Osteoblast (primary cell): ENCODE measurements around the gene FLT3. TPM values are rescaled to one million over a fixed set of nuclear protein-coding genes. Genes with fewer than 3 reads are reported as not detected.
"Not testable (repeated sequence)": the region's sequence is repeated elsewhere in the genome, so short reads cannot be mapped to it uniquely, and the experiment has no call there.

Experiments used
- DNase-seq: peaks from one replicate; pipeline ENCODE4 v3.0.0; 2011; ENCODE audit warnings: low spot score, mixed read lengths; ENCODE audit not compliant: insufficient read length; ENCODE audit errors: missing footprints
- H2AFZ ChIP-seq: 2 replicates; pipeline ENCODE4 v1.6.0; 2011; ENCODE audit warnings: mild to moderate bottlenecking, low read length
- H3K27ac ChIP-seq: 2 replicates; pipeline ENCODE4 v1.5.1; 2011; ENCODE audit warnings: mild to moderate bottlenecking, low read depth, low read length, moderate library complexity
- H3K27me3 ChIP-seq: 2 replicates; pipeline ENCODE4 v1.6.0; 2012; ENCODE audit warnings: mild to moderate bottlenecking, control low read depth, inconsistent platforms, low read length, moderate library complexity; ENCODE audit not compliant: insufficient read depth
- H3K36me3 ChIP-seq: 2 replicates; pipeline ENCODE4 v1.5.1; 2011; ENCODE audit warnings: mild to moderate bottlenecking, low read length, control low read depth, moderate library complexity; ENCODE audit not compliant: insufficient read depth
- H3K4me1 ChIP-seq: 2 replicates; pipeline ENCODE4 v1.5.1; 2011; ENCODE audit warnings: mild to moderate bottlenecking, low read length, control low read depth, moderate library complexity; ENCODE audit not compliant: insufficient read depth
- H3K4me2 ChIP-seq: 2 replicates; pipeline ENCODE4 v1.6.0; 2011; ENCODE audit warnings: mild to moderate bottlenecking, low read length; ENCODE audit not compliant: insufficient read depth
- H3K4me3 ChIP-seq: fragments of 200-600 bp; sonication (generic); 3 replicates; pipeline ENCODE4 v1.5.1; 2012; ENCODE audit warnings: mild to moderate bottlenecking, low read length, inconsistent platforms; ENCODE audit not compliant: insufficient read depth
- H3K79me2 ChIP-seq: 2 replicates; pipeline ENCODE4 v1.6.0; 2012; ENCODE audit warnings: mild to moderate bottlenecking, low read length, control low read depth, inconsistent platforms; ENCODE audit not compliant: insufficient read depth
- H3K9me3 ChIP-seq: 2 replicates; pipeline ENCODE4 v1.5.1; 2011; ENCODE audit warnings: low read depth, low read length, control low read depth
- H4K20me1 ChIP-seq: 2 replicates; pipeline ENCODE4 v1.6.0; 2012; ENCODE audit warnings: mild to moderate bottlenecking, low read length, control low read depth; ENCODE audit not compliant: insufficient read depth
- total RNA-seq: library from RNA; depleted of rRNA; stranded (reverse); fragments of >200 nt; gene quantifications from 2 replicates; pipeline ENCODE4 v1.2.3, GENCODE V29; 2012
- TF ChIP-seq, protein P1 (sequence below): IDR thresholded peaks from 2 replicates; pipeline ENCODE4 v1.5.1; 2011; ENCODE audit warnings: mild to moderate bottlenecking, low read depth, low read length, moderate library complexity; ENCODE audit errors: extremely low read depth

The FLT3 gene
- total RNA-seq, 1 donor = not detected

- H3K27ac ChIP-seq = no peak overlapping the region
- DNase-seq = no peak
- TF ChIP-seq, protein P1, sequence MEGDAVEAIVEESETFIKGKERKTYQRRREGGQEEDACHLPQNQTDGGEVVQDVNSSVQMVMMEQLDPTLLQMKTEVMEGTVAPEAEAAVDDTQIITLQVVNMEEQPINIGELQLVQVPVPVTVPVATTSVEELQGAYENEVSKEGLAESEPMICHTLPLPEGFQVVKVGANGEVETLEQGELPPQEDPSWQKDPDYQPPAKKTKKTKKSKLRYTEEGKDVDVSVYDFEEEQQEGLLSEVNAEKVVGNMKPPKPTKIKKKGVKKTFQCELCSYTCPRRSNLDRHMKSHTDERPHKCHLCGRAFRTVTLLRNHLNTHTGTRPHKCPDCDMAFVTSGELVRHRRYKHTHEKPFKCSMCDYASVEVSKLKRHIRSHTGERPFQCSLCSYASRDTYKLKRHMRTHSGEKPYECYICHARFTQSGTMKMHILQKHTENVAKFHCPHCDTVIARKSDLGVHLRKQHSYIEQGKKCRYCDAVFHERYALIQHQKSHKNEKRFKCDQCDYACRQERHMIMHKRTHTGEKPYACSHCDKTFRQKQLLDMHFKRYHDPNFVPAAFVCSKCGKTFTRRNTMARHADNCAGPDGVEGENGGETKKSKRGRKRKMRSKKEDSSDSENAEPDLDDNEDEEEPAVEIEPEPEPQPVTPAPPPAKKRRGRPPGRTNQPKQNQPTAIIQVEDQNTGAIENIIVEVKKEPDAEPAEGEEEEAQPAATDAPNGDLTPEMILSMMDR = no peak
- no peaks in the 10 kb centered on the region for H3K36me3 ChIP-seq
- H4K20me1 ChIP-seq = no peaks in the 10 kb centered on the region
- no peak overlapping the region for H3K4me2 ChIP-seq
- H3K4me3 ChIP-seq = no peak overlapping the region
- no peaks in the 10 kb centered on the region for H3K4me1 ChIP-seq
- no peak overlapping the region for H2AFZ ChIP-seq
- H3K79me2 ChIP-seq = no peaks in the 10 kb centered on the region
- H3K27me3 ChIP-seq = peaks cover 4% of the 10 kb centered on the region
- no peaks in the 10 kb centered on the region for H3K9me3 ChIP-seq
These were observed 59.3 kb downstream of the FLT3 start for GRCh38 chr13:28041031-28041461.

DNA sequence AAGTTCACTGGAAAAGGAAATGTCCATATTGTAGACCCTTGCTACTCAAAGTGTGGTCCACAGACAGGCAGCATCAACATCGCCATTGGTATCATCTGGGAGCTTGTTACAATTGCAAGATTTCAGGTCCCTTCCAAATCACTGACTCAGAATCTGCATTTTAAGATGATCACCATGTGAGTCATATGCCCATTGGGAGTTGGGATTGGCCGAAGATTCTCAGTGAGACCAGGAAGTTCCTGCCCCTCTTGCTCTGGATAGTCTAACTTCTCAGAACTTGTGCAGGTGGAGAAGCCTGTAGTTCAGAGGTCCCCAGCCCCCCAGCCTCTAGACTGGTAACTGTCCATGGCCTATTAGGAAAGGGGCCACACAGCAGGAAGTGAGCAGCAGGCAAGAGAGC is 63.0 kb downstream of the FLT3 start:
- TF ChIP-seq, protein P1 = no peak
- Histone ChIP-seq H3K4me2 (no peak overlapping the region), H3K27ac (no peak overlapping the region), H3K27me3 (peaks cover 4% of the 10 kb centered on the region), H3K4me3 (no peak overlapping the region), H3K36me3 (no peaks in the 10 kb centered on the region), H4K20me1 (no peaks in the 10 kb centered on the region), H2AFZ (no peak overlapping the region), H3K9me3 (no peaks in the 10 kb centered on the region), H3K4me1 (no peaks in the 10 kb centered on the region), H3K79me2 (no peaks in the 10 kb centered on the region)
- DNase-seq = no peak

GRCh38 chr13:28035146-28035782 is 65.1 kb downstream of the FLT3 start:
- H3K27ac ChIP-seq = no peak overlapping the region
- H3K79me2 ChIP-seq = no peaks in the 10 kb centered on the region
- no peaks in the 10 kb centered on the region for H3K36me3 ChIP-seq
- no peaks in the 10 kb centered on the region for H3K9me3 ChIP-seq
- no peak overlapping the region for H3K4me3 ChIP-seq
- no peak overlapping the region for H3K4me2 ChIP-seq
- no peaks in the 10 kb centered on the region for H4K20me1 ChIP-seq
- H2AFZ ChIP-seq = no peak overlapping the region
- DNase-seq = no peak
- peaks cover 4% of the 10 kb centered on the region for H3K27me3 ChIP-seq
- TF ChIP-seq, protein P1 = no peak
- no peaks in the 10 kb centered on the region for H3K4me1 ChIP-seq

DNA sequence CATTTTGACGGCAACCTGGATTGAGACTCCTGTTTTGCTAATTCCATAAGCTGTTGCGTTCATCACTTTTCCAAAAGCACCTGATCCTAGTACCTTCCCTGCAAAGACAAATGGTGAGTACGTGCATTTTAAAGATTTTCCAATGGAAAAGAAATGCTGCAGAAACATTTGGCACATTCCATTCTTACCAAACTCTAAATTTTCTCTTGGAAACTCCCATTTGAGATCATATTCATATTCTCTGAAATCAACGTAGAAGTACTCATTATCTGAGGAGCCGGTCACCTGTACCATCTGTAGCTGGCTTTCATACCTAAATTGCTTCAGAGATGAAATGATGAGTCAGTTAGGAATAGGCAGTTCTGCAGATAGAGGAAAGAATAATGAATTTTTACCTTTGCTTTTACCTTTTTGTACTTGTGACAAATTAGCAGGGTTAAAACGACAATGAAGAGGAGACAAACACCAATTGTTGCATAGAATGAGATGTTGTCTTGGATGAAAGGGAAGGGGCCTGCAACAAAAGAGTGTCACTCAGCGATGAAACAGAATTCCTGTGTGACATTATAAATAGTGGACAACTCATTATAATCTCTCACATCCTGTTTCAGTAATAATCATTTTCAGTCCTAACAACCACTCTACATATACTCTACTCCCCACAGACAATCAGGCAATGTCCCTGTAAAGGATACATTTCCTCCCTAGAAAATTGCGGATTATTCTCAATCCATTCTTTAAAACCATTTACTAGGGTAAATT is 66.3 kb downstream of the FLT3 start:
- Histone ChIP-seq H2AFZ (no peak overlapping the region), H3K36me3 (no peaks in the 10 kb centered on the region), H3K9me3 (no peaks in the 10 kb centered on the region), H3K4me3 (no peak overlapping the region), H3K4me2 (no peak overlapping the region), H3K27me3 (no peaks in the 10 kb centered on the region), H3K27ac (no peak overlapping the region), H4K20me1 (no peaks in the 10 kb centered on the region), H3K79me2 (no peaks in the 10 kb centered on the region), H3K4me1 (no peaks in the 10 kb centered on the region)
- no peak for DNase-seq
- TF ChIP-seq, protein P1 = no peak

- not testable (repeated sequence) for H3K36me3 ChIP-seq, H2AFZ ChIP-seq, DNase-seq, H3K4me2 ChIP-seq, H3K27me3 ChIP-seq, H4K20me1 ChIP-seq, H3K9me3 ChIP-seq, H3K4me1 ChIP-seq, H3K27ac ChIP-seq, H3K79me2 ChIP-seq, H3K4me3 ChIP-seq
These were observed 67.9 kb downstream of the FLT3 start for GRCh38 chr13:28032438-28032837.
